HG03095 (cell line): Measurements from ENCODE around the gene USP35.

Experiments
- ATAC-seq: cut with Tn5 transposase; IDR thresholded peaks from one replicate; pipeline ENCODE4 v1.9.1; 2021; ENCODE audit warnings: moderate library complexity; ENCODE audit not compliant: unreplicated experiment

The USP35 gene

DNA sequence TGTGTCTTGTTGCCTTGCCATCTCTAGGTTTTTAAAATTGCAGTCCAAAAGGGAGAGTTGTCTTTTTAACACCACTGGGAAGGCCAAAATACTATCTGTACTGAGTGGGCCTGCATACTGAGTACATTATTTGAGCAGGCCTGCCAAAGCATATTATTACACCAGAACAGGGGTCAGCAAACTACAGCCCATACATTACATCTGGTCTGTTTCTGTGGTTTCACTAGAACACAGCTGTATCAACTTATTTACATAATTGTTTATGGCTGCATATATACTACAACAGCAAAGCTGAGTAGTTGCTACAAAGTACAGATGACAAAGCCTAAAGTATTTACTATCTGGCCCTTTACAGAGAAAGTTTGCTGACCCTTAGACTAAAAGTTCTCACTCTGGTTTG is 74.0 kb downstream of the USP35 start:
- no peak for ATAC-seq
